ENCODE results near the gene SERGEF. TPM values are rescaled to one million over a fixed set of nuclear protein-coding genes. Genes with fewer than 3 reads are reported as not detected.

The SERGEF gene
- total RNA-seq = 32.7 and 35.2 TPM in 2 replicates

DNA sequence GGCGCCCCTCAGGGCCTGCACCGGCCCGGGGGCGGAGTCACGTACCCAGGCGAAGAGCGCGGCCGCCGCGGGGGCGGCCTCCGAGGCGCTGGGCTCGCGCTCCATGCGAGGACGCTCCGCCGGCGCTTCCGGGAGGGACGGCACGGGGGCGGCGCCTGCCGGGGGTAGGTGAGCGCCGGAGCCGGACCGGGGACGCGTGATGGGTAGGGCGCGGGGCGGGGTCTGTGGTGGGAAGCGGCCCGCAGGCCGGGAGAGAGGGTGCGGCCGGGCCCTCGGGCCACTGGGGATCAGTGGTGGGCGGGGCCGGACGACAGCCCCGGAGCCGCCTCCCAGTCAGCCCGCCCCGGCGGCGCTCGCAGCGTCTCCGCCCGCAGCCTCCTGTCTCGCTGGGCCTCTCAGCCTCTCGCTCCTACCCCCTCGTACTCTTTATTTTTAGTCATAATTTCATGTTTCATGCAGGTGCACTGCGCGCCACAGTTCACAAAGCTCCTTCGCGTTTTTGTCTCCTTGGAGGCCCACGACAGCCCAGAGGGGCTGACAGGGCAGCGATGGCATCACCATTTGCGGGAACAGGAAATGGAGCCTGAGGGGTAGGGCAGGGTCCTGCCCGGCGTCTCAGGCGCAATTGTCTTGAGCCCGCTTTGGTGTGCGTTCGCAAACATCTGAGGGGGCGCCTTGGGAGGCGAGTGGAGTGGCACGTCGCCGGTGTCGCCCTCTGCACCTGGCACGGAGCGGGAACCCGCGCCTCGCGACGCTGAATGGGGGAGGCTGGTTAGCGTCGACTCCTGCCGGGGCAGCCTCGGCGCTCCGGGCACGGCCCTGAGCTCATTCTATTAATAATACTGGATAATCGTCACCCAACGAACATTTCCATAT, at the start of gene SERGEF:
Gene SERGEF, minus strand, starts transcription at position 142 of the 876 bp plus-strand sequence. Its CDS starts 37 bp downstream, at position 105.

DNA sequence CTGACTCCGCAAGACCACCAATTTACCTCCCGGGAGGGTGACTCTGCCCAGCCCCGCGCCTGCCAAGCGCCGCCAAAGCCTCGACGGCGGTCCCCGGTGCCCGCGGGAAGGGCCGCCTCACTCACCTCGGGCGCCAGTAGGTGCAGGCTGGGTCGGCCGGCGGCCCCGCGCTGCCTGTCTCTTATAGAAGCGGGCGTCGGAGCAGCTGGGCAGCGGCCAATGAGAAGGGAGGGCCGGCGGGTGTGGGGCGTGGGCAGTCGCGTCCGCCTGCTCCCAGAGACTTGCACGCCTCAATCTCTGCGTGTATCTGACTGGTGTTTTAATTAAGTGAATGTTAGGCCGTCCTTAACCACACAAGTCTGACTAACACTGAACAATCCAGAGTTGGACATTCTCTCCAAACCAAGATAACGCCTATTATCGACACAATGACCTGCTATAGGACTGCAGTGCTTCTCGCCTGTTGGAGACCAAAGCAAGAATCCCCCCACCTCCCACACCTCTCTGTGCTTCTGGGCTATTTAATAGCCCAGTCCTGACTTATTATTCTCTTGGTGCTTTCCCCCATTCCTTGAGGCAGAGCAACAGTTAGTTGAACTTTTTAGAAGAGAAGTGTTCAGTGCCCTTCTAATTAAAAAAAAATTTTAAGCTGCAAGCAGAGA, 33.4 kb upstream of the SERGEF start, which contains the start of gene TPH1:
Gene TPH1, minus strand, starts transcription at position 154 of the 662 bp plus-strand sequence. CDS start 5,507 bp downstream, outside the sequence.

Other genes starting within 250 kb of the SERGEF start
- gene TPH1, start 33.2 kb upstream of the SERGEF start, total RNA-seq = 0.09 and 0.14 TPM in 2 replicates
- gene SAAL1, start 93.0 kb upstream of the SERGEF start, total RNA-seq = 9.8 and 12.8 TPM in 2 replicates
- gene MRGPRX3, start 119.5 kb upstream of the SERGEF start, total RNA-seq = not detected in 2 replicates
- gene MRGPRX4, start 159.8 kb upstream of the SERGEF start, total RNA-seq = under 0.01 TPM in 1 of 2 replicates, not detected in the other
- not detected in 2 replicates for gene SAA4, start 223.8 kb upstream of the SERGEF start, total RNA-seq
- gene SAA2, start 235.6 kb upstream of the SERGEF start, total RNA-seq = 0.28 TPM in 1 of 2 replicates, not detected in the other